Adrenal gland (tissue), 12 donors: ENCODE data around the gene GOLGB1. TPM values are rescaled to one million over a fixed set of nuclear protein-coding genes. Genes with fewer than 3 reads are reported as not detected.
A peak's percentile ranks its signal among the peaks of the same experiment; 100 is the strongest.

Source experiments
- DNase-seq, 7 donors: peaks; one replicate each; pipeline ENCODE4 v3.0.0-alpha.2; 2019 to 2020
- H3K27ac ChIP-seq, 5 donors: fragments of 200-600 bp; sonication (generic) in 4 of 5; 1 replicate in 3 of 5; 2 replicates in 2 of 5; pipeline versions ENCODE4 v1.5.1 to v1.8.0; 2016 to 2020; ENCODE audit warnings: mild to moderate bottlenecking in 1 of 5
- H3K27me3 ChIP-seq: fragments of 200-600 bp; 2 replicates; pipeline ENCODE4 v1.8.0; 2021
- H3K36me3 ChIP-seq, 2 donors: fragments of 200-600 bp; replicated peaks in 1 of 2; 1 replicate in 1 of 2; 2 replicates in 1 of 2; pipeline versions ENCODE4 v1.5.1 to v1.8.0; 2018 to 2022
- H3K4me1 ChIP-seq, 2 donors: fragments of 200-600 bp; replicated peaks in 1 of 2; 1 replicate in 1 of 2; 2 replicates in 1 of 2; pipeline versions ENCODE4 v1.5.1 to v1.8.0; 2018 to 2021
- H3K4me3 ChIP-seq, 4 donors: fragments of 200-600 bp; sonication (generic) in 3 of 4; one replicate each; pipeline ENCODE4 v1.5.1; 2016 to 2018
- H3K9me3 ChIP-seq, 3 donors: fragments of 200-600 bp; sonication (generic) in 1 of 3; replicated peaks in 1 of 3; 1 replicate in 2 of 3; 2 replicates in 1 of 3; pipeline versions ENCODE4 v1.5.1 to v1.8.0; 2016 to 2021
- CTCF ChIP-seq, 6 experiments: fragments of 450-650 bp in 4 of 6; fragments of 200-600 bp in 2 of 6; sonication (generic) in 1 of 6; IDR thresholded peaks; 1 replicate in 5 of 6; 2 replicates in 1 of 6; pipeline versions ENCODE4 v1.5.1 to v1.8.0; 2016 to 2021; ENCODE audit warnings: antibody characterized with exemption in 6 of 6, mild to moderate bottlenecking in 2 of 6, moderate library complexity in 1 of 6
- POLR2A ChIP-seq, 2 donors: fragments of 450-650 bp; IDR thresholded peaks; one replicate each; pipeline ENCODE4 v1.6.1; 2017; ENCODE audit warnings: antibody characterized with exemption in 2 of 2, mild to moderate bottlenecking in 2 of 2, moderate library complexity in 1 of 2
- WGBS, 4 donors: extraction: QIAGEN DNeasy Blood & Tissue Kit in 2 of 4; methylation state at CpG; one replicate each; pipeline versions ENCODE4 v1.1.5 to v1.1.7; 2013 to 2017; 5-methylcytosine and 5-hydroxymethylcytosine counted together
- intact Hi-C, 2 donors: fragments of 100-400 bp; cut with DNase I; formaldehyde crosslinking; loops; one replicate each; pipeline versions ENCODE4 v1.14.1 to v1.15.0; 2022 to 2023
- polyA plus RNA-seq, 3 donors: library from polyadenylated mRNA; stranded (reverse); fragments of 200-250 nt in 2 of 3; fragments of 350-450 nt in 1 of 3; fragmentation: Illumina TruSeq in 1 of 3; extraction: RNeasy Lipid Tissue Mini Kit (QIAGEN cat#74804) in 1 of 3; gene quantifications; one replicate each; pipeline ENCODE4 v1.2.3, GENCODE V29; 2013 to 2014
- total RNA-seq, 9 donors: library from RNA; depleted of rRNA in 4 of 9; stranded (reverse); fragments of >200 nt in 4 of 9; fragments of 120-200 nt in 1 of 9; fragmentation: NEBNext Ultra II Directional in 1 of 9; extraction: Animal tissue kit (Norgen Biotek cat#: 25700) in 1 of 9; gene quantifications; one replicate each; pipeline versions ENCODE4 v1.1.0 to v1.2.4, GENCODE V29; 2013 to 2023
- donor health status: healthy with polysubstance abuse.
- donor health status: Bipolar disorder and iron deficiency.
- donor health status: DM: yes; HTN: yes; CAD: no.
- donor health status: DM: no; HTN: no; CAD: no.
- donor health status: DM: no; HTN: no; CAD: no.
- donor health status: DM: yes; HTN: yes; CAD: no.

GOLGB1 gene
- total and polyA plus RNA-seq, 12 donors: 31.6 to 118 (median 73.3) TPM

DNA sequence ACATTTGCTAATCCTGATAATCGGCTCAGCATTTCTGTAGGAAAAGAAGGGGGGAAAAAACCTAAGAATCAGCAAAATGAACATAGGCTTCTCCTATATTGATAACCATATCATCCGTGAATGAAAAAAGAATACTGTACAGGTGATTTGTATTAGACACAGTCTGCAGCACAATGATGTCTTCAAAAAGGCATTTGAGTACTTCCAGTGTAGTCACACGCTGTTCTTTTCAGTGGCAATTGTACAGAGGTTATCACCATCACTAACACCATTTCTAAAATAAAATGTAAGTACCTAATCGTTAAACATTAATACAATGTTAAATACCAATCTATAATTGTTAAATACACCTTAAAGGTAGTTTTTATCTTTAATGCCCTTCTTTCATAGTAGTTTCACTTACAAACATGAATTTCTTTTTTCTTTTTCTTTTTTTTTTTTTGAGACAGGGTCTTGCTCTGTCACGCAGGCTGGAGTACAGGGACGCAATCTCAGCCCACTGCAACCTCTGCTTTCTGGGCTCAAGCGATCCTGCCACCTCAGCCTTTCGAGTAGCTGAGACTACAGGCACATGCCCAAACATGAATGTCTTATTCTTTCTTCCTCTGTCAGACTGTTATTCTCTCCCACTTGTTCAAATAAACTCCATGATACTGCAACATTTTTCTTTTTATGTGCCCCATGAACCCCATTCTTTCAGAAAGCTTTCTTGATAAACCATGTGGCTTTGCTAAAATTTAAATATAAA is 18.4 kb downstream of the GOLGB1 start:
- Histone ChIP-seq H3K36me3 (peaks cover 0 to 39% of the 10 kb centered on the region in 2 donors), H3K9me3 (no peaks in the 10 kb centered on the region), H3K27me3 (no peaks in the 10 kb centered on the region), H3K4me1 (peaks cover 6 to 47% of the 10 kb centered on the region in 2 donors), H3K4me3 (no peak overlapping the region), H3K27ac (peak overlapping the region in 1 of 5 donors; percentile 11)
- intact Hi-C loops: no loop called here
- WGBS, 4 donors: 76 to 89% (median 81%) methylated on average over 8 of the region's 8 CpGs
- no peak for DNase-seq
- TF ChIP-seq CTCF (IDR thresholded peaks at IDR 0.05): no peak
- no peak for TF ChIP-seq POLR2A (IDR thresholded peaks at IDR 0.05)

GRCh38 chr3:121724130-121724529 is 25.4 kb downstream of the GOLGB1 start:
- TF ChIP-seq POLR2A (IDR thresholded peaks at IDR 0.05): no peak
- no peak for TF ChIP-seq CTCF (IDR thresholded peaks at IDR 0.05)
- Histone ChIP-seq H3K4me3 (no peak overlapping the region), H3K27ac (no peak overlapping the region), H3K9me3 (no peaks in the 10 kb centered on the region), H3K27me3 (no peaks in the 10 kb centered on the region), H3K36me3 (peaks cover 0 to 95% of the 10 kb centered on the region in 2 donors), H3K4me1 (peaks cover 0 to 23% of the 10 kb centered on the region in 2 donors)
- WGBS, 4 donors: 85 to 94% (median 91%) methylated on average over 1 of the region's 1 CpG
- intact Hi-C loops: no loop called here
- no peak for DNase-seq

DNA sequence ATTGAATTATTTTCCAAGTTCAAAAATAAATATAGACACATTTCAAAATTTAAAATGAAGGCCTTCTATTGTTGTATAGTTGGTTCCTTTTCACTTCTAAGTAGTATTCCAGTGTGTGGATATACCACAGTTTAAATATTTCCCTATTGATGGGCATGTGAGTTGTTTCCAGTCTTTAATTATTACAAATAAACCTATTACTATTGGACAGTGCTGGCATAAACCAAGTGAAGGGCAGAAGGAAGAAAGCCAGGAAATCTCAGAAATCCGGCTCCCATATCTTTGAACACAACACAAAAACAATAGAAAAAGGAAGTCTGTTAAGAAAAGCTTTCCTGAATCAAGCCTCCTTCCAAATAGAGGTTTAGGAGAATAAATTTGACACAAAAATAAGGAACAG is 26.1 kb downstream of the GOLGB1 start:
- TF ChIP-seq CTCF (IDR thresholded peaks at IDR 0.05): no peak
- no peak for TF ChIP-seq POLR2A (IDR thresholded peaks at IDR 0.05)
- Histone ChIP-seq H3K4me1 (peaks cover 0 to 17% of the 10 kb centered on the region in 2 donors), H3K9me3 (no peaks in the 10 kb centered on the region), H3K4me3 (no peak overlapping the region), H3K36me3 (peaks cover 0 to 95% of the 10 kb centered on the region in 2 donors), H3K27ac (no peak overlapping the region), H3K27me3 (no peaks in the 10 kb centered on the region)
- no peak for DNase-seq
- WGBS, 4 donors: 75 to 79% (median 76%) methylated on average over 1 of the region's 1 CpG
- intact Hi-C loops: no loop called here

DNA sequence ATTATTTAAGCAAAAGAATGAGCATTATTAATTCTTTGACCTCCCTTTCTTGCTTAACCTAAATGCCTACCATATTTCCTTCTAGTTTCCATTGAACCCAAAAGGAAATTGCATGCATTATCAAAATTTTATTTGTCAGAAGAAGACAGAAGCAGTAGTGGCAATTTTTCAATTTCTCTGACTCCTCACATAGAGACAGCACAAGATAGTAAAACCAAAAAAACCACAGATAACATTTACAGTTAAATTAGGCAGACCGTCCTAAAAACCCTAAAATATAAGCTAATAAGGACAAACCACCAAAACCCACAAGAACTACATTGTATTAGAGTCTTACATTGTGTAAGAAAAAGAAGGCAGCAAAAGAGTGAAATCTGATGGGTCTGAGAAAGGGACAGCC is 27.1 kb downstream of the GOLGB1 start:
- intact Hi-C loops: no loop called here

More for the DNA sequence above, 27.1 kb downstream of the GOLGB1 start:
- Histone ChIP-seq H3K4me3 (no peak overlapping the region), H3K27me3 (no peaks in the 10 kb centered on the region), H3K9me3 (no peaks in the 10 kb centered on the region), H3K27ac (no peak overlapping the region), H3K36me3 (peaks cover 0 to 95% of the 10 kb centered on the region in 2 donors), H3K4me1 (peaks cover 0 to 7% of the 10 kb centered on the region in 2 donors)
- DNase-seq: no peak
- TF ChIP-seq CTCF (IDR thresholded peaks at IDR 0.05): no peak
- no peak for TF ChIP-seq POLR2A (IDR thresholded peaks at IDR 0.05)
- 91 to 97% (median 96%) methylated on average over 1 of the region's 1 CpG for WGBS, 4 donors
